GM12878 (cell line): ENCODE results near the gene COL4A2. TPM values are rescaled to one million over a fixed set of nuclear protein-coding genes. Genes with fewer than 3 reads are reported as not detected.

Experiments
- ATAC-seq: fragments of 200-7000 bp; cut with Tn5 transposase; 3 replicates; pipeline ENCODE4 v1.9.1; 2020; ENCODE audit warnings: mild to moderate bottlenecking, moderate library complexity
- BruUV-seq: library from RNA; stranded (reverse); fragments of 400-500 nt; replicated peaks from 2 replicates; lab custom pipeline; 2021; lab: Mats Ljungman, UMichigan
- CTCF ChIA-PET: fragments of 300-600 bp; sonication (Branson Sonifier 250); formaldehyde crosslinking; extraction: SDS; loops from one replicate; lab custom pipeline; 2021; ENCODE audit warnings: inconsistent platforms; lab: Yijun Ruan, JAX
- POLR2A ChIA-PET: fragments of 350-600 bp; formaldehyde crosslinking; extraction: SDS; loops from one replicate; lab custom pipeline; 2021; ENCODE audit warnings: inconsistent platforms; lab: Charles Lee
- RAD21 ChIA-PET: fragments of 300-600 bp; sonication (Branson Sonifier 250); formaldehyde crosslinking; loops from one replicate; lab custom pipeline; 2023; ENCODE audit warnings: antibody characterized with exemption; ENCODE audit not compliant: unreplicated experiment; lab: Charles Lee
- SMC1A ChIA-PET: fragments of 300-600 bp; sonication (Branson Sonifier 250); formaldehyde crosslinking; loops from one replicate; lab custom pipeline; 2023; ENCODE audit not compliant: unreplicated experiment, uncharacterized antibody; lab: Charles Lee
- DNase-seq: peaks from one replicate; pipeline ENCODE4 v3.0.0-alpha.2; 2011; ENCODE audit warnings: low read depth, low spot score
- FAIRE-seq: peaks from 3 replicates; lab custom pipeline; 2011; peaks lifted over from hg19 to GRCh38; lab: Jason Lieb, UNC
- H2AFZ ChIP-seq: 2 replicates; pipeline ENCODE4 v1.6.0; 2011; ENCODE audit warnings: low read depth, low read length, control low read depth; ENCODE audit not compliant: control insufficient read depth
- H3K27ac ChIP-seq: 2 replicates; pipeline ENCODE4 v1.5.1; 2011; ENCODE audit warnings: control low read depth; ENCODE audit not compliant: control insufficient read depth, insufficient read depth
- H3K27me3 ChIP-seq, 2 experiments: replicated peaks in 1 of 2; 2 replicates each; pipeline versions ENCODE4 v1.6.0 to v1.6.1; 2011; ENCODE audit warnings: low read length in 1 of 2; ENCODE audit not compliant: control insufficient read depth in 2 of 2, insufficient read depth in 2 of 2
- H3K36me3 ChIP-seq, 2 experiments: 2 replicates each; pipeline ENCODE4 v1.5.1; 2011; ENCODE audit warnings: low read length in 1 of 2; ENCODE audit not compliant: control insufficient read depth in 2 of 2, insufficient read depth in 2 of 2
- H3K4me1 ChIP-seq: 2 replicates; pipeline ENCODE4 v1.6.1; 2011; ENCODE audit warnings: mild to moderate bottlenecking, low read length, moderate library complexity, mixed read lengths; ENCODE audit not compliant: control insufficient read depth, insufficient read depth
- H3K4me2 ChIP-seq: 2 replicates; pipeline ENCODE4 v1.6.0; 2011; ENCODE audit warnings: control low read depth; ENCODE audit not compliant: control insufficient read depth, insufficient read depth
- H3K4me3 ChIP-seq: fragments of 200-600 bp; sonication (generic); 2 replicates; pipeline ENCODE4 v1.5.1; 2016
- H3K79me2 ChIP-seq: 2 replicates; pipeline ENCODE4 v1.6.0; 2011; ENCODE audit warnings: low read length; ENCODE audit not compliant: control insufficient read depth, insufficient read depth
- H3K9ac ChIP-seq: 2 replicates; pipeline ENCODE4 v1.8.0; 2011; ENCODE audit warnings: low read length, control low read depth, mixed read lengths; ENCODE audit not compliant: control insufficient read depth, insufficient read depth
- H3K9me3 ChIP-seq: replicated peaks from 3 replicates; pipeline ENCODE4 v1.5.1; 2011; ENCODE audit warnings: mild to moderate bottlenecking, low read length; ENCODE audit not compliant: control insufficient read depth, insufficient read depth
- H4K20me1 ChIP-seq: 2 replicates; pipeline ENCODE4 v1.6.0; 2011; ENCODE audit not compliant: control insufficient read depth, insufficient read depth
- ASH2L ChIP-seq: fragments of 300-600, 200-600 bp; sonication (generic); IDR thresholded peaks from 2 replicates; pipeline ENCODE4 v1.6.1; 2017; ENCODE audit warnings: low read depth, mild to moderate bottlenecking, borderline replicate concordance
- CBFB ChIP-seq: IDR thresholded peaks from 2 replicates; pipeline ENCODE4 v1.6.1; 2016; ENCODE audit warnings: antibody characterized with exemption, low read depth
- CEBPB ChIP-seq, 2 experiments: fragments of 150-350 bp in 1 of 2; IDR thresholded peaks; 2 replicates each; pipeline ENCODE4 v1.6.1; 2012 to 2014; ENCODE audit warnings: low read depth in 2 of 2, low read length in 2 of 2, borderline replicate concordance in 1 of 2, inconsistent platforms in 1 of 2
- FOXK2 ChIP-seq: fragments of 450-650 bp; IDR thresholded peaks from 2 replicates; pipeline ENCODE4 v1.6.1; 2017; ENCODE audit warnings: mild to moderate bottlenecking, moderate library complexity
- GATAD2B ChIP-seq: fragments of 450-650 bp; conservative IDR thresholded peaks from 2 replicates; pipeline ENCODE4 v1.6.1; 2017; ENCODE audit warnings: low read depth, mild to moderate bottlenecking, moderate library complexity
- MLLT1 ChIP-seq: fragments of 450-650 bp; IDR thresholded peaks from 2 replicates; pipeline ENCODE4 v1.6.1; 2016; ENCODE audit warnings: mild to moderate bottlenecking
- RFX5 ChIP-seq: IDR thresholded peaks from 2 replicates; pipeline ENCODE4 v1.6.1; 2011; ENCODE audit warnings: low read depth, low read length, improper control_type of control experiment
- ZBTB4 ChIP-seq: fragments of 450-650 bp; formaldehyde crosslinking; IDR thresholded peaks from 2 replicates; pipeline ENCODE4 v1.4.0; 2022; ENCODE audit warnings: mild to moderate bottlenecking, moderate library complexity
- ZNF592 ChIP-seq: fragments of 450-650 bp; IDR thresholded peaks from 2 replicates; pipeline ENCODE4 v1.6.1; 2017; ENCODE audit warnings: mild to moderate bottlenecking, moderate library complexity
- WGBS: methylation state at CpG from one replicate; pipeline ENCODE4 v1.1.6; 2016; ENCODE audit warnings: low lambda C conversion rate; ENCODE audit not compliant: insufficient replicate concordance, insufficient coverage; ENCODE audit errors: missing lambda C conversion rate; 5-methylcytosine and 5-hydroxymethylcytosine counted together
- in situ Hi-C: fragments of 300-500 bp; cut with MboI; formaldehyde crosslinking; loops from 9 replicates; pipeline ENCODE4 v1.14.3; 2018; ENCODE audit warnings: mixed read lengths
- intact Hi-C: fragments of 100-400 bp; cut with micrococcal nuclease; formaldehyde crosslinking; loops from one replicate; pipeline ENCODE4 v1.14.2; 2022; ENCODE audit not compliant: unreplicated experiment
- polyA plus RNA-seq, 11 experiments: library from polyadenylated mRNA; depleted of rRNA in 4 of 11; unstranded in 6 of 11; stranded (reverse) in 5 of 11; fragments of >200 nt; fragmentation: Nextera tagmentation in 4 of 11; fragmentation: Illumina TruSeq in 1 of 11; extraction: Ambion mirVana in 4 of 11; extraction: Trizol in 1 of 11; gene quantifications; 1 replicate in 1 of 11; 2 replicates in 10 of 11; pipeline versions ENCODE4 v1.2.1 to v1.2.3, GENCODE V29; 2011 to 2016; ENCODE audit warnings: inconsistent platforms in 2 of 11, missing spikeins in 2 of 11, low read depth in 1 of 11
- total RNA-seq, 4 experiments: library from RNA; depleted of rRNA in 3 of 4; stranded (reverse); fragments of >200 nt in 3 of 4; fragmentation: Illumina TruSeq in 1 of 4; extraction: Trizol in 1 of 4; gene quantifications; 2 replicates each; pipeline versions ENCODE4 v1.2.1 to v1.2.3, GENCODE V29; 2013 to 2021
- TF ChIP-seq, protein P1 (sequence below): fragments of 450-650 bp; formaldehyde crosslinking; IDR thresholded peaks from 2 replicates; pipeline ENCODE4 v1.4.0; 2020; ENCODE audit warnings: mild to moderate bottlenecking, moderate library complexity

COL4A2 gene
- total and polyA plus RNA-seq, 10 of the 15 experiments (the other 5 are each of a cell fraction or from before 2014, with no cell fraction given), result 0.16 to 1.6 (median 0.62) TPM; not detected in 3

DNA sequence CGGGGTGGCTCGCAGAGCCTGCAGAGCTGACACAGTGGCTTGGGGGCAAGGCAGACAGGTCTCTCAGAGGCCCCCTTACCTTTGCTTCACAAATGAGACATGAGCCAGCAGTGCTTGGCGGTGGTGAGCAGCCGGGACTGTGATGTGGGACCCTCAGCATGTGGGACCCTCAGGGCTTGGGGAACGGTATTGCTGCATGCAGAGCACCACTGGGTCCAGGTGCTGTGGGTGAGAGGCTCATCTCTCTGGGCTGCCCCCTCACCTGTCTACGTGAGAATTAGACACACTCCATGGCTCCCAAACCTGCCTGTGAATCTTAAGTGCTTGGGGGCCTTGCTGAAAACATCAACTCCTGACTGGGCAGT lies 106.6 kb downstream of the COL4A2 start (continued):
- TF ChIP-seq CEBPB (IDR thresholded peaks at IDR 0.05; ENCODE audit: borderline replicate concordance in 1 of 2, low read depth in 2 of 2, low read length in 2 of 2), result no peak

DNA sequence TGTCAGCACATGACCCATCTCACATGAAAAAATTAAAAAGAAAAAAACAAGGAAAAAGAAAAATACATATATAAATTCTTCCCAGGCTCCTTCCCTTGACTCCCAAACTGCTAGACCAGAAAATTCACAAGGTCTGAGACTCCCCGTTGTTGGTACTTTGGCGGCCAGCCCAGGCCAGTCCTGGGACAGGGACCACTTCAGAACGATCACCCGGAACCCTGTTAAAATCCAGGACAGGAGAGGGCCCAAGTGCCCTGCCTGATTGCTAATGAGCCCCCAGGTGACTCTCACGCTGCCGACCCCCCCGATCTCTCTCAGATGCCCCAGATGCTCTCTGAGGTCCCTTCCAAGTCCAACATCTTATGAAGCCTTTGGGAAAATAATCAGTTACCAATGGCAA lies 107.2 kb downstream of the COL4A2 start:
- ChIA-PET POLR2A (no interaction called here), CTCF (no interaction called here), SMC1A (no interaction called here), RAD21 (no interaction called here)
- H3K36me3 ChIP-seq, result no peaks in the 10 kb centered on the region
- no peak for DNase-seq
- FAIRE-seq, result no peak
- H3K9me3 ChIP-seq, result no peaks in the 10 kb centered on the region
- intact Hi-C loops (loop anchor here (5.0 kb wide), 1 partner anchor 42 kb away; no protein-coding TSS in a partner anchor), in situ Hi-C loops (loop anchor here (5.0 to 25.0 kb wide), 2 partner anchors 192 to 1452 kb away; no protein-coding TSS in a partner anchor)
- H3K9ac ChIP-seq, result no peak overlapping the region
- peaks cover 4% of the 10 kb centered on the region for H3K4me1 ChIP-seq
- WGBS, result 48% methylated on average over 7 of the region's 7 CpGs
- BruUV-seq, result no TSS peak
- H3K79me2 ChIP-seq, result no peaks in the 10 kb centered on the region
- H3K27me3 ChIP-seq, result no peaks in the 10 kb centered on the region
- H3K4me3 ChIP-seq, result no peak overlapping the region
- no peaks in the 10 kb centered on the region for H4K20me1 ChIP-seq
- no peak overlapping the region for H3K4me2 ChIP-seq
- no peak overlapping the region for H3K27ac ChIP-seq
- ATAC-seq, result no peak
- no peak overlapping the region for H2AFZ ChIP-seq
- TF ChIP-seq GATAD2B (no peak), ASH2L (no peak), CBFB (no peak), RFX5 (no peak), MLLT1 (no peak), ZBTB4 (CRISPR knock-in tag) (no peak), ZNF592 (no peak), FOXK2 (no peak)
- TF ChIP-seq, protein P1, sequence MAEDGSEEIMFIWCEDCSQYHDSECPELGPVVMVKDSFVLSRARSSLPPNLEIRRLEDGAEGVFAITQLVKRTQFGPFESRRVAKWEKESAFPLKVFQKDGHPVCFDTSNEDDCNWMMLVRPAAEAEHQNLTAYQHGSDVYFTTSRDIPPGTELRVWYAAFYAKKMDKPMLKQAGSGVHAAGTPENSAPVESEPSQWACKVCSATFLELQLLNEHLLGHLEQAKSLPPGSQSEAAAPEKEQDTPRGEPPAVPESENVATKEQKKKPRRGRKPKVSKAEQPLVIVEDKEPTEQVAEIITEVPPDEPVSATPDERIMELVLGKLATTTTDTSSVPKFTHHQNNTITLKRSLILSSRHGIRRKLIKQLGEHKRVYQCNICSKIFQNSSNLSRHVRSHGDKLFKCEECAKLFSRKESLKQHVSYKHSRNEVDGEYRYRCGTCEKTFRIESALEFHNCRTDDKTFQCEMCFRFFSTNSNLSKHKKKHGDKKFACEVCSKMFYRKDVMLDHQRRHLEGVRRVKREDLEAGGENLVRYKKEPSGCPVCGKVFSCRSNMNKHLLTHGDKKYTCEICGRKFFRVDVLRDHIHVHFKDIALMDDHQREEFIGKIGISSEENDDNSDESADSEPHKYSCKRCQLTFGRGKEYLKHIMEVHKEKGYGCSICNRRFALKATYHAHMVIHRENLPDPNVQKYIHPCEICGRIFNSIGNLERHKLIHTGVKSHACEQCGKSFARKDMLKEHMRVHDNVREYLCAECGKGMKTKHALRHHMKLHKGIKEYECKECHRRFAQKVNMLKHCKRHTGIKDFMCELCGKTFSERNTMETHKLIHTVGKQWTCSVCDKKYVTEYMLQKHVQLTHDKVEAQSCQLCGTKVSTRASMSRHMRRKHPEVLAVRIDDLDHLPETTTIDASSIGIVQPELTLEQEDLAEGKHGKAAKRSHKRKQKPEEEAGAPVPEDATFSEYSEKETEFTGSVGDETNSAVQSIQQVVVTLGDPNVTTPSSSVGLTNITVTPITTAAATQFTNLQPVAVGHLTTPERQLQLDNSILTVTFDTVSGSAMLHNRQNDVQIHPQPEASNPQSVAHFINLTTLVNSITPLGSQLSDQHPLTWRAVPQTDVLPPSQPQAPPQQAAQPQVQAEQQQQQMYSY (CRISPR knock-in tag), result no peak
